HG02763 (cell line): Measurements from ENCODE around the gene SLC28A1.

Source experiments
- ATAC-seq: cut with Tn5 transposase; IDR thresholded peaks from one replicate; pipeline ENCODE4 v1.9.1; 2021; ENCODE audit warnings: mild to moderate bottlenecking, moderate library complexity; ENCODE audit not compliant: unreplicated experiment

Gene SLC28A1

GRCh38 chr15:84929795-84930603 is 45.5 kb downstream of the SLC28A1 start:
- no peak for ATAC-seq

DNA sequence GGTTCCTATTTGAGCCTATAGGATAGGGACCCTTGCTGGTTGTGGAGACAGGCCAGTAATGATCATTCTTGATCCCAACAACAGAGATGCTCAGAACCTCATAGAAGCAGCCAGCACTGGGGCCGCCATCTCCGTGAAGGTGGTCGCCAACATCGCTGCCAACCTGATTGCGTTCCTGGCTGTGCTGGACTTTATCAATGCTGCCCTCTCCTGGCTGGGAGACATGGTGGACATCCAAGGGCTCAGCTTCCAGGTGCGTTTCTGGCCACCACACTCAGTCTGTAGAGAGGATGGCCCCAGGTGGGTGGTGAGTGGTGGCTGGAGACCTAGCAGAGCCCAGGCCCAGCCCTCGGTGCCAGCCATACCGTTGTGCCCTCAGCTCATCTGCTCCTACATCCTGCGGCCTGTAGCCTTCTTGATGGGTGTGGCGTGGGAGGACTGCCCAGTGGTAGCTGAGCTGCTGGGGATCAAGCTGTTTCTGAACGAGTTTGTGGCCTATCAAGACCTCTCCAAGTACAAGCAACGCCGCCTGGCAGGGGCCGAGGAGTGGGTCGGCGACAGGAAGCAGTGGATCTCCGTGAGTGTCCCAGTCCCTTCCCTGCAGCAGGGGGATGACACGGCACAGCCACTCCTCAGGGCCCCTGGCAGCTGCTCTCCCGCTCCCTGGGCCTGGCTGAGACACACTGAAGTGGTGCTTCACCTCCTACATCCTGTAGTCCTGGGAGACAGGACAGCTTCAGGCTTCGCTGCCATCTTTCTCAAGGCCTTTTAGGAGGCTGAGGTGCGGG is 50.7 kb downstream of the SLC28A1 start:
- ATAC-seq, result no peak

- no peak for ATAC-seq
Measured at GRCh38 chr15:84937144-84937543, 52.7 kb downstream of the SLC28A1 start.

- no peak for ATAC-seq
Measured at GRCh38 chr15:84938726-84939125, 54.3 kb downstream of the SLC28A1 start.

GRCh38 chr15:84940399-84940798 is 55.9 kb downstream of the SLC28A1 start:
- ATAC-seq, result no peak

- ATAC-seq, result no peak
Measured at GRCh38 chr15:84942456-84942855, 58.0 kb downstream of the SLC28A1 start.

DNA sequence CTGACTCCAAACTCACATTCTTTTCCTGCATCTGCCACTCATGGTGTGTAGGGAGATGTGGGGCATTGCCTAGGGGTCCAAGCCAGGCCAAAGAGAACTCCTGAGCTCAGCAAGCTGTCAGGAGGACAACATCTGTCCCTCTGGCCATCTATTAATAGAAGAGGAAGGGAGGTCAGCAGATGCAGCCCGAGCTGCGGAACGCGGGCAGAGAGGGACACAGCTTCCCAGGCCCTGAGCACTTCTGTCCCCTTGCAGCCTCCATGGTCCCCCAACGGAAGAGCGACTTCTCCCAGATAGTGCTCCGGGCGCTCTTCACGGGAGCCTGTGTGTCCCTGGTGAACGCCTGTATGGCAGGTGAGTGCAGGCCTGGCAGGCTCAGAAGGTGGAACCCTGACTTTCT is 59.8 kb downstream of the SLC28A1 start:
- no peak for ATAC-seq

- ATAC-seq, result no peak
Measured at GRCh38 chr15:84944861-84945260, 60.4 kb downstream of the SLC28A1 start.

DNA sequence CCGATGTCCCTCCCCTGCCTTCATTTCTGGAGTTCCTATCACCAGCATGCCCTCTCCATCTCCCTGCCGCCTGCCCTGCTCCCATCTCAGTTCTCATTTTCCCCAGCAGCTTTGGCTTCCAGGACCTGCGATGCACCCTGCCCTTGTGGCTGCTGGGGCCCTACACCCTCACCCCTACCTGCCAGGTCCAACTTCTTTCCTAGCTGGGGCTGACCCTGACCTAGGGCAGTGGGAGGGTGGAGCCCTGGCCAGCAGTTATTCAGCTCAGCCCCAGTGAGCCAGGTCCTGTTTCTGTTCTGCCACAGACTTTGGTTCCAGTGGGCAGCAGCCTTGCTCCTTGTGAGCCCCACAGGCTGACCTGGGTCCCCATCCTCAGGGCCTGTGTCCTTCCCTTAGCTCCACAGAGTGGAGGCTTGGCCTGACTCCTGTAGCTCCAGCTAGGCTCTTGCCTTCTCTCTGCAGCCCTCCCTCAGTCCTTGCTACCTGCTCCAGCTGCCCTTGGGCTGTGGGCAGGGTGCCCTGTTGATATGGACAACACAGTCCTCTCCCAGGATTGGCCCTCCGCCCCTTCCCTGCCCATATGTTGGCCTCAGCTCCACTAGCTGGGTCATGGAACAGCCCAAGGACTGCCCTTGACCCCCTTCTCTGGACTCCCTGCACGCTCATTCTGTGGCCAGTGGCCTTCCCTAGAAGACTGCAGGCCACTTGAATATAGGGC is 62.5 kb downstream of the SLC28A1 start:
- no peak for ATAC-seq

GRCh38 chr15:84947947-84948830 is 63.7 kb downstream of the SLC28A1 start:
- ATAC-seq, result no peak

- ATAC-seq, result no peak
Measured at GRCh38 chr15:84949043-84949442, 64.6 kb downstream of the SLC28A1 start.

GRCh38 chr15:84949845-84950569 is 65.5 kb downstream of the SLC28A1 start:
- ATAC-seq, result no peak

DNA sequence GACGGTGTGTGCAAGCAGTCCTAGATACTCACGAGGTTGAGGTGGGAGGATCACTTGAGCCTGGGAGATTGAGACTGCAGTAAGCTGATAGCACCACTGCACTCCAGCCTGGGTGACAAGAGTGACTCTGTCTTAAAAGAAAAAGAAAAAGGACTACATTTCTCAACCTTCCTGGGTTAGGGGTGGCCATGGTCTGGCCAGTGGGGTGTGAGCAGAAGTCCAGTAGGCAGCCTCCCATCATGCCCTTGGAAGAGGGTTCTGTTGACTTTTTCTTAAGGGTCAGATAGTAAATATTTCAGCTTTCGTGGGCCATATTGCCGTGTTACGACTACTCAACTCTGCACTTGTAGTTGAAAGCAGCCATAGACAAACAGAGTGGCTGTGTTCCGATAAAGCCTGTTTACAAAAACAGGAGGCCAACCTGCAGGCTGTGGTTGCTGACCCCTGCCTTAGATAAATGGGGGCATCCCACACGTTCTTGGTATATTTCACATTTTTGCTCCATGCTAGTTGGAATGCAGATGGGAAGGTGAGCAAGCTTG is 66.2 kb downstream of the SLC28A1 start:
- ATAC-seq, result no peak

DNA sequence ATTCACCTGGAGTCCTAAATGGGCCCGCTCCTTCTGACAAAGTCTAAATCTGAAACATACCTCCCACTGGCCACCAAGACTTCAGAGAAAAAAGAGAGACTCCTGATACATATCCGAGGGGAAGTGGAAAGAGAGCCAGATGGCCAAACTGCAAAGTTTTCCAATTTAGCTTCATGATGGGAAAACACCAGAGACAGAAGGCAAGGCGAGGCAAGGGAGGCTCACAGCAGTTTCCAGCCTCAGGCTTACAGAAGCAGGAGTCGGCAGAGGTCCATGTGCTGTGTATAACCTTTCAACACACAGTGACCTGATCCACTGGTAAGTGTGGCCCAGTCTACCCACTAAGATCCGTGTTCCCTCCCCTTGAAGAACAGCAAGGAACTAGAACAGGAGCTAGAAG is 67.3 kb downstream of the SLC28A1 start:
- no peak for ATAC-seq

DNA sequence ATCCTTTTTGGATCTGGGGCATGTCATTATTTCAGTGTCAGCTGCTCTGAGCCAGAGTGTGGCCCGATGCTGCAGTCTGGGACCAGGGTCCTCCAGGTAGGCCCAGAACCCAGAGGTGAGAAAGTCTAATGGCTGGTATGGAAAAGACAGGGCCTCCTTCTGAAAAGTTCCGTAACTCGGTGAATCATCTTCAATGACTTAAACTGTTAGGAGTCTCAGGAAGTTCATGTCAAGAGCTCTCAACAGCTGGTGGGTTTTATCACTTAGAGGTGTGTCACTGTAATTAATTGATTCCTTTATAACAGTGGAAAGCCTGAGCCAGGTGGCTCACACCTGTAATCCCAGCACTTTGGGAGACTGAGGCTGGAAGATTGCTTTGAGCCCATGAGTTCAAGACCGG is 68.7 kb downstream of the SLC28A1 start:
- no peak for ATAC-seq

DNA sequence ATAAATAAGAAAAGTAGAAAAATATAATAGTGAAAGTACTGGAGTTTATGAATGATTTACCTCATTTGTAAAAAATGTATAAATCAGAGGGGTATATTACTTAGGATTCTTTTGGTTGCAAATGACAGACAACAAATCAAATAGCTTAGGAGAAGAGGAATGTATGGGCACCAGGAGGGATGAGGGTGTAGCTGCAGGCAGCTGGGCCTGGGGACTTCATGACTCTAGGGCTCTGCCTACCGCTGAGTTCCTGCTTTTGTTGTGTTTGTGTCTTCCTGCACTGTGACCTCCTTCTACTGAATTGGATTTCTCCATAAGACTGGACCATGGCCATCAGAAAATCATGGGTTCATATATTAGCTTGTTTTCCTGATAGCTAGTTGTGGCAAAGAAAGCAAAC is 69.3 kb downstream of the SLC28A1 start:
- no peak for ATAC-seq

DNA sequence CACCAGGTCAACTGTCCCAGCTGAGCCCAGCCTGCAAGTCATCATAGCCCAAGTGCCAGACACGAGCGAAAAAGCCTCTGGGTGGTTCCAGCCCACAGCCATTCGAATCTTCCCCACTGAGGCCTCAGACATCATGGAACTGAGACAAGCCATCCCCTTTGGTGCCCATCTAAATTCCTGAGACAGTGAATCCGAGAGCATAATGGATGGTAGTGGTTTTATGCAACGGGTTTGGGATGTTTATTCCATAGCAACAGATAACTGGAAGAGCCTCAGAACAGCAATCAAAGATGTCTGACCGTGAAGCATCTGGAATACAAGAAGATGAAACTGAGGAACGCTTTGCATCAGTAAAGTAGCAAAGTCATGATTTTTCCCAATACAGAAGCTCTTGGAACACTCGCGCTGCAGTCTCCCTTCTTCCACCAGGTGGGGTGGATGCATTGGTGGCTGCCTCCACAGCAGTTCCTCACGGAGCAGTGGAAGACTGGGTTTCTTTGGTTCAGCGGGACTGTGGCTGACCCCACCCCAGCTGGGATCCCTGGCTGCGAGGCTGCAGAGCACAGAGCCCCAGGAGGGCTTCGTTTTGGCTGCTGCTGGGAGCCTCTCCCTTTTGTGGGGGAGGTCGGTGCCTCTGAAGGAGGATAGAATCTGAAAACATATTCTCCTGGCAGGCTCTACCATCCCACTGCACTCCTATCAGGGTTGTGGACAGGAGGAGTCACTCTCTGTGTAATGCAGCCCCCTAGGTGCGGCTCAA is 70.8 kb downstream of the SLC28A1 start:
- ATAC-seq, result no peak

GRCh38 chr15:84956199-84956598 is 71.7 kb downstream of the SLC28A1 start:
- no peak for ATAC-seq
